Neural cell (in vitro differentiated cells): Measurements from ENCODE around the gene ARHGAP29. TPM values are rescaled to one million over a fixed set of nuclear protein-coding genes. Genes with fewer than 3 reads are reported as not detected.

Source experiments
- H2AFZ ChIP-seq: fragments of 200-600, 300-800 bp; sonication (generic), shearing (Covaris generic); 2 replicates; pipeline ENCODE4 v1.6.0; 2014; ENCODE audit warnings: low read depth, mild to moderate bottlenecking, antibody characterized with exemption, low read length, moderate library complexity
- H3F3A ChIP-seq: fragments of 200-600 bp; shearing (Covaris generic); 2 replicates; pipeline ENCODE4 v1.6.1; 2016; ENCODE audit warnings: mild to moderate bottlenecking, moderate library complexity, mixed read lengths, antibody characterized with exemption, low read length; ENCODE audit not compliant: insufficient read depth, poor library complexity, severe bottlenecking
- H3K27ac ChIP-seq: fragments of 200-600, 300-800 bp; sonication (generic), shearing (Covaris generic); 2 replicates; pipeline ENCODE4 v1.5.1; 2014; ENCODE audit warnings: mild to moderate bottlenecking, low read length, moderate library complexity
- H3K27me3 ChIP-seq: fragments of 300-800, 200-600 bp; sonication (generic), shearing (Covaris generic); 2 replicates; pipeline ENCODE4 v1.6.0; 2014; ENCODE audit warnings: mild to moderate bottlenecking, low read depth, low read length, moderate library complexity; ENCODE audit not compliant: insufficient read depth
- H3K36me3 ChIP-seq: fragments of 300-800, 200-600 bp; sonication (generic), shearing (Covaris generic); 2 replicates; pipeline ENCODE4 v1.5.1; 2014; ENCODE audit warnings: mild to moderate bottlenecking, antibody characterized with exemption, low read length, moderate library complexity; ENCODE audit not compliant: insufficient read depth
- H3K4me2 ChIP-seq: fragments of 300-800, 200-600 bp; sonication (generic), shearing (Covaris generic); 2 replicates; pipeline ENCODE4 v1.6.0; 2014; ENCODE audit warnings: mild to moderate bottlenecking, low read length
- H3K4me3 ChIP-seq: fragments of 300-800, 200-600 bp; sonication (generic), shearing (Covaris generic); 2 replicates; pipeline ENCODE4 v1.5.1; 2014; ENCODE audit warnings: mild to moderate bottlenecking, low read length, moderate library complexity
- H3K79me2 ChIP-seq: fragments of 200-600 bp; shearing (Covaris generic); replicated peaks from 2 replicates; pipeline ENCODE4 v1.6.0; 2014; ENCODE audit warnings: mild to moderate bottlenecking, low read length, moderate library complexity; ENCODE audit not compliant: insufficient read depth
- H3K9ac ChIP-seq: fragments of 300-800, 200-600 bp; sonication (generic), shearing (Covaris generic); 2 replicates; pipeline ENCODE4 v1.6.1; 2016; ENCODE audit warnings: mild to moderate bottlenecking, low read length, mixed read lengths
- H3K9me2 ChIP-seq: fragments of 200-600 bp; shearing (Covaris generic); 2 replicates; pipeline ENCODE4 v1.6.1; 2016; ENCODE audit warnings: mild to moderate bottlenecking, low read length, mixed read lengths; ENCODE audit not compliant: insufficient read depth
- H3K9me3 ChIP-seq: fragments of 200-600, 300-800 bp; sonication (generic), shearing (Covaris generic); 2 replicates; pipeline ENCODE4 v1.6.1; 2016; ENCODE audit warnings: mild to moderate bottlenecking, mixed run types, low read length, moderate library complexity, mixed read lengths
- H4K20me1 ChIP-seq: fragments of 200-600 bp; shearing (Covaris generic); 2 replicates; pipeline ENCODE4 v1.6.1; 2016; ENCODE audit warnings: mild to moderate bottlenecking, mixed run types; ENCODE audit not compliant: insufficient read depth
- CTCF ChIP-seq: fragments of 450-650 bp; IDR thresholded peaks from 2 replicates; pipeline ENCODE4 v1.5.1; 2014; ENCODE audit warnings: antibody characterized with exemption, mild to moderate bottlenecking, moderate library complexity; ENCODE audit not compliant: poor library complexity, severe bottlenecking
- EP300 ChIP-seq: fragments of 450-650 bp; conservative IDR thresholded peaks from 2 replicates; pipeline ENCODE4 v1.6.1; 2014; ENCODE audit warnings: antibody characterized with exemption, mild to moderate bottlenecking, moderate library complexity; ENCODE audit not compliant: poor library complexity, severe bottlenecking
- EZH2 ChIP-seq: fragments of 200-600, 300-800 bp; shearing (Covaris generic), sonication (generic); IDR thresholded peaks from 2 replicates; pipeline ENCODE4 v1.6.1; 2014; ENCODE audit warnings: antibody characterized with exemption, low read length, borderline replicate concordance, mild to moderate bottlenecking; ENCODE audit not compliant: insufficient read depth, poor library complexity, severe bottlenecking
- MXI1 ChIP-seq: fragments of 450-650 bp; conservative IDR thresholded peaks from 2 replicates; pipeline ENCODE4 v1.6.1; 2014; ENCODE audit warnings: antibody characterized with exemption, mild to moderate bottlenecking; ENCODE audit not compliant: poor library complexity, severe bottlenecking
- POLR2AphosphoS5 ChIP-seq: IDR thresholded peaks from 2 replicates; pipeline ENCODE4 v1.6.1; 2012
- RAD21 ChIP-seq: fragments of 450-650 bp; conservative IDR thresholded peaks from 2 replicates; pipeline ENCODE4 v1.6.1; 2014; ENCODE audit warnings: antibody characterized with exemption, mild to moderate bottlenecking, moderate library complexity
- REST ChIP-seq: IDR thresholded peaks from 2 replicates; pipeline ENCODE4 v1.6.1; 2012; ENCODE audit warnings: borderline replicate concordance
- SMC3 ChIP-seq: fragments of 450-650 bp; conservative IDR thresholded peaks from 2 replicates; pipeline ENCODE4 v1.6.1; 2014; ENCODE audit warnings: antibody characterized with exemption, mild to moderate bottlenecking, moderate library complexity; ENCODE audit not compliant: poor library complexity
- TAF1 ChIP-seq: IDR thresholded peaks from 2 replicates; pipeline ENCODE4 v1.6.1; 2012; ENCODE audit warnings: low read depth
- polyA plus RNA-seq: library from polyadenylated mRNA; depleted of rRNA; stranded (reverse); fragments of >200 nt; gene quantifications from 2 replicates; pipeline ENCODE4 v1.2.3, GENCODE V29; 2014

Gene ARHGAP29
- polyA plus RNA-seq, 1 donor from 2014 or later: 1.2 TPM

- Histone ChIP-seq H4K20me1 (no peaks in the 10 kb centered on the region), H3K36me3 (no peaks in the 10 kb centered on the region), H3K27me3 (no peaks in the 10 kb centered on the region), H3K27ac (no peak overlapping the region), H3K9ac (no peak overlapping the region), H2AFZ (no peak overlapping the region), H3K4me2 (no peak overlapping the region), H3K9me2 (no peaks in the 10 kb centered on the region), H3K9me3 (no peaks in the 10 kb centered on the region), H3F3A (no peaks in the 10 kb centered on the region), H3K4me3 (no peak overlapping the region), H3K79me2 (no peaks in the 10 kb centered on the region)
- TF ChIP-seq SMC3 (no peak), EP300 (no peak), CTCF (no peak), REST (no peak), RAD21 (no peak), TAF1 (no peak), EZH2 (no peak), MXI1 (no peak), POLR2AphosphoS5 (no peak)
These were observed 44.8 kb upstream of the ARHGAP29 start for GRCh38 chr1:94282143-94282711.

- Histone ChIP-seq H2AFZ (no peak overlapping the region), H3K36me3 (no peaks in the 10 kb centered on the region), H3K9me3 (no peaks in the 10 kb centered on the region), H3K4me3 (no peak overlapping the region), H3K79me2 (no peaks in the 10 kb centered on the region), H3K9me2 (no peaks in the 10 kb centered on the region), H4K20me1 (no peaks in the 10 kb centered on the region), H3F3A (no peaks in the 10 kb centered on the region), H3K4me2 (no peak overlapping the region), H3K27ac (no peak overlapping the region), H3K27me3 (no peaks in the 10 kb centered on the region), H3K9ac (no peak overlapping the region)
- no peak for TF ChIP-seq TAF1
- no peak for TF ChIP-seq POLR2AphosphoS5
- no peak for TF ChIP-seq EP300
- TF ChIP-seq RAD21: no peak
- TF ChIP-seq EZH2: no peak
- no peak for TF ChIP-seq CTCF
- no peak for TF ChIP-seq REST
- TF ChIP-seq SMC3: no peak
- no peak for TF ChIP-seq MXI1
These were observed 44.2 kb upstream of the ARHGAP29 start for GRCh38 chr1:94281361-94282142.
